GM18505 (cell line): Measurements from ENCODE around the gene CBLN3.
"Not testable (repeated sequence)": the region's sequence is repeated elsewhere in the genome, so short reads cannot be mapped to it uniquely, and the experiment has no call there.

Experiments
- ATAC-seq: cut with Tn5 transposase; IDR thresholded peaks from one replicate; pipeline ENCODE4 v1.9.1; 2021; ENCODE audit not compliant: unreplicated experiment
- POLR2A ChIP-seq: IDR thresholded peaks from 4 replicates; pipeline ENCODE4 v1.6.1; 2011; ENCODE audit warnings: borderline replicate concordance; ENCODE audit not compliant: insufficient read depth, insufficient read length; ENCODE audit errors: extremely low read depth

CBLN3 gene

DNA sequence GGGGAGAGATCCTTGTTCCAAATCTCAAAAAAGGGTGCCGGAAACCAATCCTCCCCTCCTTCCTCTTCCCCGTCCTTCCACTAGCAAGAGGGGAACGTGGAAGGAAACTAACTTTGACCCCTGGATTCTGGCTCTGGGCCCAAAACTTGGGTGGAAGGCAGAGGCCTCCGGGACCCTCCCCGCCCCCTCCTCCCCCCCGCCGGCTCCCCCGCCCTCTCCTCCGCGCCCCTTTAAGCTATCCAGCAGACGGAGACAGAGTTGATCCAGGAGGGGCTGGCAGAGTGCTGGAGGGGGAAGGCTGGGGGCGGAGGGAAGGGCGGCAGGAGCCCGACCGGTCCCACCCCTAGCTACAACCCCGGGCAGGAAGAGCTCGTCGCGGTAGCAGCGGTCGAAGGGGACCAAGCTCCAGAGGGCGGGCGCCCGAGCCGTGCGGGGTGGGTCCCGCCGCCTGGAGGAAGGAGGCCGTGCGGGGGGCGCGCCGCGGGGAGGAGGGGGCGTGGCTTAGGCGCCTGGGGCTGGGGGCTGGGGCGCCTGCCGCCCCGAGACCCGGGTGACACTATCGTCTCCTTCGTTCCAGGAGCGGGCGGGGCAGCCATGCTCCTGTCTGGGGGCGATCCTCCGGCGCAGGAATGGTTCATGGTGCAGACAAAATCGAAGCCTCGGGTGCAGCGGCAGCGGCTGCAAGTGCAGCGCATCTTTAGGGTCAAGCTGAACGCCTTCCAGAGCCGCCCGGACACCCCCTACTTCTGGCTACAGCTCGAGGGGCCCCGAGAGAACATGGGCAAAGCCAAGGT, 30.6 kb downstream of the CBLN3 start, which contains the start of gene NYNRIN:
TSS of gene NYNRIN (plus strand) at position 351 of the 794 bp plus-strand sequence. CDS start at position 595, 244 bp downstream.
- TF ChIP-seq POLR2A: no peak
- ATAC-seq: no peak

DNA sequence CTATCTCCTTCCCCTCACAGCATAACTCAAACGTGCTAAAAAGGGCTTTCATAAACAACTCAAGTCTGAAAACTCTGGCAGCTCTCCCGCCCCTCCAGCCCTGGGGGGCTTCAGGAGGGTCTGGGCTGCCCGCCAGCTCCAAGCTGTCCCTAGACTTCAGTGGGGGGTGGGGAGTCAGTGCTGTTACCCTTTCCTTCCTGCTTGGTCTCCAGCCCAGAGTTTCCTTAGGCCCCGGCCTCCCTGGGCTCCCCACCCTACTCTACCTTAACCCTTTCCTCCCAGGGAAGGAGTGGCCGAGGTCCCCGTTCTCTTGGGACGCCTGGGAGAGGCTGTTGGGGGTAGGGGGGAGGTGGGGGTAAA, 31.2 kb downstream of the CBLN3 start:
- ATAC-seq: no peak
- no peak for TF ChIP-seq POLR2A

DNA sequence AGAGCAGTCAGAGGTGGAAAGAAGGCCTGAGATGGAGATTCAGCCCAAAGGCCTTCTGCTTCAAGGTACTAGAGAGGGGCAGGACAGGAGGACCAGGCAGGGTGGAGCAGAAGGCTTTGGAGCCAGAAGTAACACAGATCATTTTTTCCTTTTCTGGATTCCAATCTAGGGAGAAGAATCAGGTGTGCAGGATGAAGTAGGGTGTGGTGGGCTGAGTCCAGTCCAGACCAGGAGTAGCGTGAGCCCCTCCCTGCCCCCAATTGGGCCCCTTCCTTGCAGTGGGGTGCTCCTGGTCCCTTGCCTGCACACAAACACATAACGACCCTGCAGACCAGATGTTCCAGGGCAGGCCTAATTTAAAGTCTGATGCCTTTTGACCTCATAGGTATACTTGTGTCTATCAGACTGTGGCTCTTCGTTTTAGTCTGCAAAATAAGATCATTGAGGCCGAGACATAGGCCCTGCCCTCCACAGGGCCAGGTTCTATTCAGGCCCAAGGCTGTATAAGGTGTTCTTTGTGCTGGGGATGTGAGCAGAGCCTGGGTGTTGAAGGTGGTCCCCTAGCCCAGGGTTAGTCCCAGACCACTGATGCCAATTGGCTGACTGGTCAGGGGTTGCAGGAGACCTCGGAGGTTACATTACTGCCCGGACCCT, 31.7 kb downstream of the CBLN3 start:
- no peak for TF ChIP-seq POLR2A
- no peak for ATAC-seq

DNA sequence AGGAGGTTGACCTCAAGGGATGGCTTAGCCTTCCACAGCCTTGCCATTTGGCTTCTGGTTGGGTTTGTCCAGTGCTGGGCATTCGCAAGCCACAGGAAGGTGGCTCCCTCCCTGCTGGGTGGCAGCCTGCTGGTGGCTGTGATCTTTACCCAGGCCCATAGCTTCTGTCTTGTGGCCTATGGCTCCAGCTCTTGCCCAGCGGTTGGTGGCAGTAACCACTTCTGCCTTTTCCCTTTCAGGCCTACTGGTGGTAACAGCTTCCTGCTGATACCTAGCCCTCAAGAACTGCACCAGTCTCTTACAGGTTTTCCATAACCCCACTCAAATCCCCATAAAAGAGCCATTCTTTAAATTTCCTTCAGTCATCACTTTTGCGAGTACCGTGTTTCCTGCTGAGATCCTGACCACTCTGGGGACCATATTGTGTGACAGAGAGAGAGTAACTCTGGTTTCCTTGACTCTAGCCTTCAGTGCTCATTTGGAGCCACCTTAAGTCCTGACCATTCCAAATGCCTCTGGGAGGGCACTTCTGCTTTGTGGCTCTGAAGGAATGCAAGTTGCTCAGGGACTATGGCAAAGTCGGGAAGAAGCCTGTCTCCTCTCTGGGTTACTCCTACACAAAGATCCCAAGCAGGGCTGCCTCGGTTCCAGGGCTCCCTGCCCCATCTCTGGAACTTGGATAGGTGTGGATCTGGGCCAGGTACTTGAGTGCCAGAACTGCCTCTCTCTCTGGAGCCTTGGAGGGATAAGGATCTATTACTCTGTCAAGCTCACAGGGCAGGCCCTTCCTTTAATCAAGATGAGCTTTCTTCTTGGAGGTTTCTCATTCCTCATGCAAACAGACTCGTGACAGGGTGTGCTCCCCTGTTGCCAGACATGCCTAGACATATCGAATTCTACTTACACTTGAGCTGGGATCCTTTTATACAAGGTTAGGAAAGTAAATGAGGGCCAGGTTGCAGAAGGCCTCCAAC, 33.6 kb downstream of the CBLN3 start:
- no peak for ATAC-seq
- TF ChIP-seq POLR2A: no peak

DNA sequence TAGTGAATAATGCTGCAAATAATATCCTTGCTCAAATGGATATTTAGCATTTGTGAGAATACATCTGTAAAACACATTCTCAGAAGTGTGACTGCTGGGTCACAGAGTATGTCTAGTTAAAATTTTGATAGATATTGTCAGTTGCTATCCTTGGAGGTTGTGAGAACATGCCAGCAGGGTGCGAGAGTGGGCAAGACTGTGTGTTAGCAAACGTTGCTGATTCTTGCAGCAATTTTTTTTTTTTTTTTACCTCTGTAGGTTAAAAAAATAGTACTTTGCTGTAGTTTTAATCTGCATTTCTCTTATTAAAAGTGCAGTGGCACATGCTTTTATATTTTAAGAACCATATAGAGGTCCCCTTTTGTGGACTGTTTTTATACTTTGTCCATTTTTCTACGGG, 35.2 kb downstream of the CBLN3 start:
- ATAC-seq: no peak
- no peak for TF ChIP-seq POLR2A

DNA sequence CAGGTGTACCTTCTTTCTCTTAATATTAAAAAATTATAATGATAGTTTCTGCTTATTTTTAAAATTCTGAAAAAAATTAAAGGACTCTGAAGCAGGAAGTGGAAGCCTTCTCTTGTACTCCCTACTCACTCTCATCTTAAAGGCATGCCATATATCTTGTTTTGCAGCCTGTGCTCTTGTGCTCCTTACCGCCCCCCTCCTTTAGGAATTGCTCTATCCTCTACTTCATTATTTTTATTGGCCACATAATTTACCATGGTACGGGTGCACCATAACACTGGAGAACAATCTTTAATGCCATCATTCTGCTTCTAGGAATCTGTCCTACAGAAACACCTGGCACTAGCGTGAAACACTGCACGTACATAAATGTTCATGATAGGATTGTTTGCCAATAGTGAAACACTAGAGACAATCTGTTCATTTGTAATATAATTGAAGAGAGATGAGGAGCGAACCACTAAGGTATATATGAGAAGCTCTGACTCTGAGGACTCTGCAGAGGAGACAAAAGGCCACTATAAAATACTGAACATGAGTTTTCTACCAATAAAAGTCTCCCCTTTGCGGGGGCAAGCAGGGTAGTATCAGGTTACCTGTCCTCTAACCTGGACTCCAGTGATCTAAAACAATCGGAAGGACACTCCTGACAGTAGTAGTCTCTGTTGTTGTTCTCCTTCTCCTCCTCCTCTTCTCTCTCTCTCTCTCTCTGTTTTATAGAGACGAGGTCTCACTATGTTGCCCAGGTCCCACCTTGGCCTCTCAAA, 37.0 kb downstream of the CBLN3 start:
- TF ChIP-seq POLR2A: no peak
- ATAC-seq: no peak

DNA sequence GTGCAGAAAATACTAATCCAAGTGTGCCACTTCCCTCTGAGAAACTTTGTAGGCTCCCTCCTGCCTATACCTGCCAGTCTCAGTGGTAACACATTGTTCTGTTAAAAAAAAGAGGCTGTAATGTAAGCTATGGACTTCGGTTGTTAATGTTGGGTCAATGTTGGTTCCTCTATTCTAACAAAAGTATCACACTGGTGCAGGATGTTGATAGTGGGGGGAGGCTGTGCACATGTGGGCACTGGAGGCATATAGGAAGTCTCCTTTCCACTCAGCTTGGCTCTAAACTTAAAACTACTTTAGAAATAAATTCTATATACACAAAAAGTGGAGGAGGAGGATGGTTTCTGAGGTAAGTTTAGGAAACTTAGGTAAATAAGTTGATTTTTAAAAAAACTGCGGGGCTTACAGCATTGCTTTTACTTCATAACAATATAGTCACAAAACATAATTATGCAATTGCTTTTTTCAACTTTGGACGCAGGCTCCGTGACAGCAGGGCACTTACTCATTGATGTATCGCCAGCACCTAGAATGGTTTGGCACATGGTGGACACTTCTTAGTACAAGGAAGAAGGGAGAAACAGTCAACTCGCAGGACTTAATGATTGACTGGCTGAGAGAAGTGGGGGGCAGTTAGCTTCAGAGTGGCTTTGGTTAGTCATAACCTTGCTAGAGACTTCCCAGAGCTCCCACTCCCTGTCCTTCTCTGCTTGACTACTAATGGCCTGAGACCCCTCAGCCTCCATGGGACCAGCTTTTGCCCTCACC, 38.6 kb downstream of the CBLN3 start:
- TF ChIP-seq POLR2A: no peak
- no peak for ATAC-seq

DNA sequence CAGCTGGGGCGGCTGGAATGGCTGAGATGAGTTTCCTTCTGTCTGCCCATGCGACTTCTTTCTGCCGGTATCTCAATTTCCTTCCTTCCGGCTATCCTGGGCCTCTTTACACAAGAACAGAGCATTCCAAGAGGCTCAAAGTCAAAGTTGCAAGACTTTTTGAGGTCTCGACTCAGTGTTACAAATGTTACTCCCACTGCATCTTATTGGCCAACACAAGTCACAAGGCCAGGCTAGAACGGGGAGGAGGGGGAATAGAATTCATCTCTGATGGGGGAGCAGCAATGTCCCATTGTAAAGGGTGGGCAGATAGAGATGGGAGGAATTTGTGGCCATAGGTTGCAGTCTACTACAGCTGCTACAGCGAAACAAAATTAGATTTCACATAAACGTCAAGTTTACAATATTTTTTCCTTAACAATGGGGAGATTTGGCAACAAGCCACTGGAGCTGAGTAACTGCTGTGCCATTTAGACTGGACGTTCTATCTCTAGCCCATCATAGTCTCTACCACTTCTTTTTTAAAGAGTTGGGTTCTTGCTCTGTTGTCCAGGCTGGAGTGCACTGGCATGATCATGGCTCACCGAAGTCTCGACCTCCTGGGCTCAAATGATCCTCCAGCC, 40.1 kb downstream of the CBLN3 start:
- no peak for ATAC-seq
- TF ChIP-seq POLR2A: no peak

DNA sequence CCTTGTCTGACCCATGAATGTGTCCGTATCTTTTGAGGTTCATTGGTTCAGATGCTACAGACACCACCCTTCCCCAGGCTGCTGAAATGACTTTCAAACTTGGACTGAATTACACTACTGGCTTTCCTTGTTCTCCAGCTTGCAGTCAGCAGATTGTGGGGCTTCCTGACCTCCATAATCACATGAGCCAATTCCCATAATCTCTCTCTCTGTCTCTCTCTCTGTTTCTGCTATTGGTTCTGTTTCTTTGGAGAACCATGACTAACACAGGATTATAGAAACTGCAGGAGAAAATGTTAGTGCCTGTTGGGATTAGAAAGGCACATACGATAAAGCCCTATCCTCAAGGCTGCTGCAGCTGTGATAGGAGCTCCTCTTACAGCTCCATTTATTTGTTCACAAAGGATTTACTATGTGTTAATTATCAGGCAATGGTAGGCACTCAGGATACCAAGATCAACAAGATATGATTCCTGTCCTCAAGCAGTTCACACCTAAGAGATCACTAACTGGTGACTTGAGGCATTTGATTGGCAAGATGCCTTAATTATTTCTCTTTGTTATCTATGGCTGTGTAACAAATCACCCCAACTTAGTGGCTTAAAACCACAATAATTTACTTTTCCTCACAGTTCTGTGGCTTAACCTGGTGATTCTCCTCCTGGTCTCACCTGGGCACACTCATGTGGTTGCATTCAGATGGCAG, 40.8 kb downstream of the CBLN3 start:
- no peak for TF ChIP-seq POLR2A
- no peak for ATAC-seq

DNA sequence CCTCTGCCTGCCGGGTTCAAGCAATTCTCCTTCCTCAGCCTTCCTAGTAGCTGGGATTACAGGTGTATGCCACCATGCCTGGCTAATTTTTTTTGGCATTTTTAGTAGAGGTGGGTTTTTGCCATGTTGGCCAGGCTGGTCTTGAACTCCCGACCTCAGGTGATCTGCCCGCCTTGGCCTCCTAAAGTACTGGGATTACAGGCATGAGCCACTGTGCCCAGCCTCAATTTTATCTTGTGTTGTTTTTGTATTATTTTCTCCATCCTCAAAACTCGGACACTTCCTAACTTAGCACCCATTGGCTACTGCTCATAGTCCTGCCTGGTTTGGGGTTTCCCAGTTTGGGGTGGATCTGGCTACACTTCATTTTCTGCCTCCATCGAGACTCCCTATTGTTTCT, 41.9 kb downstream of the CBLN3 start:
- not testable (repeated sequence) for ATAC-seq

DNA sequence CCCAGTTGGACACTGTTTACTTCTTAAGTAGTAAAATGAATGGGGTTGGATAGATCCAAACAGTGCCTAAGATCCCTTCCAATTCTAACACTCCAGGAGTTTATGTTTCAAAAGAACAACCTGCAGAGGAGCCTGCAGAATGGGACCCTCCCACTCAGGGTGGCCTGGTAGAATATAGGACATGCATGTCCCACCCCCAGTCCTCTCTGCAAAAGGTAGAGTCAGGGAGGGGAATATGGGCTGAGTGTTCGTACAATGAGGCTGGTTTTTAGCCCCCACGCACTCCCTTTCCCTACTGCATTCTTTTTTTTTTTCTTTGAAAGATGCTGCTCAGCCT, 42.5 kb downstream of the CBLN3 start:
- TF ChIP-seq POLR2A: no peak
- ATAC-seq: no peak

DNA sequence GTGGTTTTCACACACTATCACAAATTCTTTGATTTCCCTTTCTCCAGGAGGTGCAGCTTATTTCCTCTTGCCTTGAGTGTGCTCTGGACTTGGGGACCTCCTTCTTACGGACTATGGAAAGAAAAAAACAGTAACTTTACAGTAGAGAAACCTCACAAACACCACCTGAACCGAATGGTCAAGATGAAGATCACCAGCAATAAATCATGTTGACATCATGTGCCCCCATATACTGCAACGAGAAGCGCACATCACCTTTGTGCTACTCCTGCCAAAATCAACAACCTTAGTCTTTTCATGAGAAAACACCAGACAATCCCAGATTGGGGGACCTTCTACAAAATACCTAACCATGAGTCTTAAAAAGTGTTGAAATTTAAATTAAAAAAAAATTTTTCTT, 43.9 kb downstream of the CBLN3 start:
- ATAC-seq: no peak
- no peak for TF ChIP-seq POLR2A

DNA sequence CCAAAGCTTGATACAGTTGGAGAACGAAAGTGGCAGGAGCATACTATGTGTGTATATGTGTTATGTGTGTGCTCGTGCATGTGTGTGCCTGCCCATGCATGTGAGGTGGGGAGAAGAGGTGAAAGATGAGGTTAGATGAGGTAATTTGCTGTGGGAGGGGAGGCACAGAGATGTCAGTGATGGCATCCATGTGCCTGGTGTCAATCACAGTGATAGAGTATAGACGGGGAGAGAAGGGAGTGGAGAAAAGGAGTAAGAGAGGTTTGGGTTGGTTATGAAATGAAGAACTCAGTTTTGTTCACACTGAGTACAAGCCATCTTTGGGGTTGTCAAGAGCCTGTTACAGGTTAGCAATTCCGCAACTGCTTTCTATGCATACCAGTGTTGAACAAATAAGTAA, 45.3 kb downstream of the CBLN3 start:
- TF ChIP-seq POLR2A: no peak
- no peak for ATAC-seq
